Esophagus squamous epithelium (tissue), 4 donors: ENCODE results near the gene GAREM2.

Source experiments
- CTCF ChIP-seq, 6 experiments: fragments of 450-650 bp in 4 of 6; fragments of 200-600 bp in 2 of 6; sonication (generic) in 2 of 6; IDR thresholded peaks; one replicate each; pipeline ENCODE4 v1.5.1; 2016 to 2019; ENCODE audit warnings: antibody characterized with exemption in 6 of 6, mild to moderate bottlenecking in 4 of 6, moderate library complexity in 4 of 6
- POLR2A ChIP-seq, 4 donors: fragments of 450-650 bp; IDR thresholded peaks; one replicate each; pipeline ENCODE4 v1.6.1; 2017; ENCODE audit warnings: antibody characterized with exemption in 4 of 4, mild to moderate bottlenecking in 4 of 4, moderate library complexity in 3 of 4

- TF ChIP-seq CTCF (IDR thresholded peaks at IDR 0.05) = no peak
- TF ChIP-seq POLR2A (IDR thresholded peaks at IDR 0.05) = no peak
Observed at GRCh38 chr2:26189751-26190150, 16.9 kb downstream of the GAREM2 start.
